Neutrophil (primary cell): ENCODE data around the gene PTPMT1.

Experiments used
- H3K27ac ChIP-seq: fragments of 200-600 bp; sonication (generic); 2 replicates; pipeline ENCODE4 v1.5.1; 2016; ENCODE audit warnings: mild to moderate bottlenecking, moderate library complexity
- H3K27me3 ChIP-seq: fragments of 200-600 bp; sonication (generic); 2 replicates; pipeline ENCODE4 v1.6.0; 2016; ENCODE audit warnings: mild to moderate bottlenecking
- H3K36me3 ChIP-seq: fragments of 200-600 bp; sonication (generic); 2 replicates; pipeline ENCODE4 v1.5.1; 2017
- H3K4me1 ChIP-seq, 2 experiments: fragments of 200-600 bp in 1 of 2; sonication (generic) in 1 of 2; 1 replicate in 1 of 2; 2 replicates in 1 of 2; pipeline versions ENCODE4 v1.5.1 to v1.6.1; 2013 to 2016; ENCODE audit warnings: low read depth in 1 of 2, low read length in 1 of 2, mild to moderate bottlenecking in 1 of 2, moderate library complexity in 1 of 2; ENCODE audit not compliant: control insufficient read depth in 1 of 2, insufficient read depth in 1 of 2
- H3K4me3 ChIP-seq, 2 experiments: fragments of 200-600 bp in 1 of 2; sonication (generic) in 1 of 2; 1 replicate in 1 of 2; 2 replicates in 1 of 2; pipeline ENCODE4 v1.5.1; 2013 to 2016; ENCODE audit warnings: low read depth in 1 of 2, low read length in 1 of 2, mild to moderate bottlenecking in 1 of 2, moderate library complexity in 1 of 2
- H3K9me3 ChIP-seq: fragments of 200-600 bp; sonication (generic); 2 replicates; pipeline ENCODE4 v1.5.1; 2016
- CTCF ChIP-seq: fragments of 200-600 bp; sonication (generic); IDR thresholded peaks from 2 replicates; pipeline ENCODE4 v1.5.1; 2016; ENCODE audit warnings: antibody characterized with exemption

The PTPMT1 gene

DNA sequence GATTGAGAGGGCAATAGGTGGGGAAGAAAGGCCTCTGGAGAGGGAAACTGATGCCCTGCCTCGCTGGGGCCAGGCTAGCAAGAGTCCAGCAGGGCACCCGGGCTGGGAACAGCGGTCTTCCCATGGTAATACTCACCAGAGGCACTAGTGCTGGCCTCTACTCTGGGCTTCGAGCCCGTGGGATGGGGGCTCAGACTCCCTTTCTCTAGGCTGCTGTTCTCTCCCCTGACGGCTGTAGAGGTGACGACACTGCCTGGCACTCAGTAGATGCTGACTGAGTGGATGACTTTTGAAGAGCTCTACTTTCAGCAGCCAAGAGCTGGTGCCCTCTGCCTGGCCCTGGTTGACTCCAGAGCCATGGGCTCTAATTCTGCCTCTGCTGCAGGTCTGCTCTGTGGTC, 29.6 kb downstream of the PTPMT1 start:
- Histone ChIP-seq H3K27ac (no peak overlapping the region), H3K4me3 (no peak overlapping the region), H3K27me3 (peaks cover 43% of the 10 kb centered on the region), H3K4me1 (peaks cover 15 to 22% of the 10 kb centered on the region in 2 experiments), H3K9me3 (no peaks in the 10 kb centered on the region), H3K36me3 (no peaks in the 10 kb centered on the region)
- no peak for TF ChIP-seq CTCF

- Histone ChIP-seq H3K27me3 (peaks cover 43% of the 10 kb centered on the region), H3K9me3 (no peaks in the 10 kb centered on the region), H3K4me1 (peaks cover 15 to 22% of the 10 kb centered on the region in 2 experiments), H3K36me3 (no peaks in the 10 kb centered on the region), H3K4me3 (no peak overlapping the region), H3K27ac (no peak overlapping the region)
- no peak for TF ChIP-seq CTCF
Measured at GRCh38 chr11:47595967-47596366, 30.6 kb downstream of the PTPMT1 start.

- Histone ChIP-seq H3K4me3 (no peak overlapping the region), H3K27me3 (peaks cover 9% of the 10 kb centered on the region), H3K9me3 (no peaks in the 10 kb centered on the region), H3K36me3 (no peaks in the 10 kb centered on the region), H3K4me1 (no peaks in the 10 kb centered on the region), H3K27ac (no peak overlapping the region)
- no peak for TF ChIP-seq CTCF
Measured at GRCh38 chr11:47599902-47600301, 34.5 kb downstream of the PTPMT1 start.

- H3K27me3 ChIP-seq: no peaks in the 10 kb centered on the region
- H3K36me3 ChIP-seq: peaks cover 4% of the 10 kb centered on the region
- no peak overlapping the region for H3K27ac ChIP-seq
- no peak overlapping the region for H3K4me3 ChIP-seq
- H3K4me1 ChIP-seq: no peaks in the 10 kb centered on the region
- H3K9me3 ChIP-seq: no peaks in the 10 kb centered on the region
- no peak for TF ChIP-seq CTCF
Measured at GRCh38 chr11:47603295-47603694, 37.9 kb downstream of the PTPMT1 start.

DNA sequence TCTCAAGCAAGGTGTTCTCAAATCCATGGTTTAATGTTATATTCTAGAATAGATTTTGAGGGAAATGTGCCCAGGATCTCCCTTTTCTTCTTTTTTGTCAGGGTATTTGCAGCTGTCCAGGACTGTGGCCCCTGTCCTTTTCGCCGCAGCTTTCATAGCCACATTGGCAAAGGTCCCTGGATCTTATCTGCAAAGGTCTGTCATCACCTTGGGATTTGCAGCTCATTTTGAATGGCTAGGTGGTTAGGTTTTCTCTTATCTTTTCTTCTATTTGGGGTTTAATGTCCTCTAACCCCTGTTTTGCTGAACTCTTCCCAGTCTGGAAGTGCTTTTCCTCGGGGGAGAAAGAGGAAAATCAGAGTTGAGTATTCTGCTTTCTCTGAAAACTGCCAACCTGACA, 40.5 kb downstream of the PTPMT1 start:
- no peaks in the 10 kb centered on the region for H3K27me3 ChIP-seq
- H3K4me3 ChIP-seq: no peak overlapping the region
- no peaks in the 10 kb centered on the region for H3K9me3 ChIP-seq
- no peak for TF ChIP-seq CTCF
- no peak overlapping the region for H3K27ac ChIP-seq
- peaks cover 13% of the 10 kb centered on the region for H3K36me3 ChIP-seq
- H3K4me1 ChIP-seq: no peaks in the 10 kb centered on the region

DNA sequence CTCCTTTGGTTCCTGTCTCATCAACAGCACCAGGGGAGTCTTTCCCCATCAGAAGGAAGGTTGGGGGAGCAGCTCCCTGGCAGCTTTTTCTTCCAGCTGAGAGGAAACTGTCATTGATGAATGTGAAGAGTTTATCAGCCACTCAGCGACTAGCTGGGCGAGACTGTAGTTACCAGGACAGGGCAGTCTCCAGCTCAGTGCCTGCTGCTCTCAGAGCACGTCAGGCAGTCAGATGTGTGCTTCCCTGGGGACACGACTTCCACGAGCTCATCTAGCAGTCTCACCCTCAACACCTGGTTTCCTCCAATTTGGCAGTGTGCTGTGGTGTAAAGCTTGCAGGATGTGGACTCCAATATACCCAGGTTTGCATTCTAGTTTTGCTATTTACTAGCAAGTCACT, 41.3 kb downstream of the PTPMT1 start:
- H3K27me3 ChIP-seq: no peaks in the 10 kb centered on the region
- peaks cover 17% of the 10 kb centered on the region for H3K36me3 ChIP-seq
- no peaks in the 10 kb centered on the region for H3K9me3 ChIP-seq
- H3K4me1 ChIP-seq: no peaks in the 10 kb centered on the region
- TF ChIP-seq CTCF: no peak
- H3K4me3 ChIP-seq: no peak overlapping the region
- no peak overlapping the region for H3K27ac ChIP-seq
